GM19372 (cell line): Measurements from ENCODE around the gene TMEM154.

Experiments
- ATAC-seq: cut with Tn5 transposase; IDR thresholded peaks from one replicate; pipeline ENCODE4 v1.9.1; 2021; ENCODE audit warnings: mild to moderate bottlenecking, low read depth, moderate library complexity; ENCODE audit not compliant: unreplicated experiment

TMEM154 gene

GRCh38 chr4:152572417-152573086 lies 107.2 kb downstream of the TMEM154 start:
- ATAC-seq, result peak; percentile 59

- ATAC-seq, result no peak
Measured at GRCh38 chr4:152571770-152572169, 108.0 kb downstream of the TMEM154 start.

GRCh38 chr4:152571296-152571695 lies 108.5 kb downstream of the TMEM154 start:
- no peak for ATAC-seq
